SU-DHL-6 (cell line): ENCODE measurements around the gene ARHGAP10.

ENCODE experiments used
- EZH2phosphoT487 ChIP-seq: fragments of 200-600 bp; sonication (generic), shearing (Covaris generic); conservative IDR thresholded peaks from 2 replicates; pipeline ENCODE4 v1.6.1; 2018; ENCODE audit warnings: mild to moderate bottlenecking, antibody characterized with exemption, low read length, moderate library complexity, mixed read lengths
- TF ChIP-seq, protein P1 (sequence below): fragments of 200-600 bp; sonication (generic); IDR thresholded peaks from one replicate; pipeline ENCODE4 v1.5.1; 2017; ENCODE audit warnings: antibody characterized with exemption, mild to moderate bottlenecking, low read length, moderate library complexity; ENCODE audit not compliant: insufficient read depth, poor library complexity, severe bottlenecking

GRCh38 chr4:148053298-148054003, 321.6 kb downstream of the ARHGAP10 start:
- TF ChIP-seq, protein P1, sequence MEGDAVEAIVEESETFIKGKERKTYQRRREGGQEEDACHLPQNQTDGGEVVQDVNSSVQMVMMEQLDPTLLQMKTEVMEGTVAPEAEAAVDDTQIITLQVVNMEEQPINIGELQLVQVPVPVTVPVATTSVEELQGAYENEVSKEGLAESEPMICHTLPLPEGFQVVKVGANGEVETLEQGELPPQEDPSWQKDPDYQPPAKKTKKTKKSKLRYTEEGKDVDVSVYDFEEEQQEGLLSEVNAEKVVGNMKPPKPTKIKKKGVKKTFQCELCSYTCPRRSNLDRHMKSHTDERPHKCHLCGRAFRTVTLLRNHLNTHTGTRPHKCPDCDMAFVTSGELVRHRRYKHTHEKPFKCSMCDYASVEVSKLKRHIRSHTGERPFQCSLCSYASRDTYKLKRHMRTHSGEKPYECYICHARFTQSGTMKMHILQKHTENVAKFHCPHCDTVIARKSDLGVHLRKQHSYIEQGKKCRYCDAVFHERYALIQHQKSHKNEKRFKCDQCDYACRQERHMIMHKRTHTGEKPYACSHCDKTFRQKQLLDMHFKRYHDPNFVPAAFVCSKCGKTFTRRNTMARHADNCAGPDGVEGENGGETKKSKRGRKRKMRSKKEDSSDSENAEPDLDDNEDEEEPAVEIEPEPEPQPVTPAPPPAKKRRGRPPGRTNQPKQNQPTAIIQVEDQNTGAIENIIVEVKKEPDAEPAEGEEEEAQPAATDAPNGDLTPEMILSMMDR: no peak
- TF ChIP-seq EZH2phosphoT487: no peak
